ENCODE data around the gene SORCS3. TPM values are rescaled to one million over a fixed set of nuclear protein-coding genes. Genes with fewer than 3 reads are reported as not detected.

Gene SORCS3
- polyA plus RNA-seq, 3 donors = not detected

GRCh38 chr10:105026566-105026965 is 385.5 kb downstream of the SORCS3 start:
- no peaks in the 10 kb centered on the region for H3K79me2 ChIP-seq (ENCODE audit: insufficient read depth, low read length)
- no peak overlapping the region for H3K9ac ChIP-seq (ENCODE audit: insufficient read depth, low read length, poor library complexity, severe bottlenecking)
- no peaks in the 10 kb centered on the region for H3K9me3 ChIP-seq (replicated peaks in 1 of 2; ENCODE audit: control insufficient read depth in 1 of 2, insufficient read depth in 1 of 2, low read length in 2 of 2)
- intact Hi-C loops (cut with micrococcal nuclease) = no loop called here
- Mint-ChIP-seq H3K27ac (no peak overlapping the region), H3K4me1 (no peaks in the 10 kb centered on the region), H3K9me3 (peaks cover 0 to 4% (median 0%) of the 10 kb centered on the region in 7 donors), H3K27me3 (ENCODE audit: low read depth in 3 of 3) (peaks cover 0 to 5% (median 3%) of the 10 kb centered on the region in 3 donors), H3K36me3 (no peaks in the 10 kb centered on the region), H3K4me3 (no peak overlapping the region)
- 100% methylated on average over 1 of the region's 5 CpGs for WGBS (ENCODE audit: insufficient coverage)
- TF ChIP-seq, protein P1, sequence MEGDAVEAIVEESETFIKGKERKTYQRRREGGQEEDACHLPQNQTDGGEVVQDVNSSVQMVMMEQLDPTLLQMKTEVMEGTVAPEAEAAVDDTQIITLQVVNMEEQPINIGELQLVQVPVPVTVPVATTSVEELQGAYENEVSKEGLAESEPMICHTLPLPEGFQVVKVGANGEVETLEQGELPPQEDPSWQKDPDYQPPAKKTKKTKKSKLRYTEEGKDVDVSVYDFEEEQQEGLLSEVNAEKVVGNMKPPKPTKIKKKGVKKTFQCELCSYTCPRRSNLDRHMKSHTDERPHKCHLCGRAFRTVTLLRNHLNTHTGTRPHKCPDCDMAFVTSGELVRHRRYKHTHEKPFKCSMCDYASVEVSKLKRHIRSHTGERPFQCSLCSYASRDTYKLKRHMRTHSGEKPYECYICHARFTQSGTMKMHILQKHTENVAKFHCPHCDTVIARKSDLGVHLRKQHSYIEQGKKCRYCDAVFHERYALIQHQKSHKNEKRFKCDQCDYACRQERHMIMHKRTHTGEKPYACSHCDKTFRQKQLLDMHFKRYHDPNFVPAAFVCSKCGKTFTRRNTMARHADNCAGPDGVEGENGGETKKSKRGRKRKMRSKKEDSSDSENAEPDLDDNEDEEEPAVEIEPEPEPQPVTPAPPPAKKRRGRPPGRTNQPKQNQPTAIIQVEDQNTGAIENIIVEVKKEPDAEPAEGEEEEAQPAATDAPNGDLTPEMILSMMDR (IDR thresholded peaks at IDR 0.05) = no peak
- no peak overlapping the region for H3K4me2 ChIP-seq (replicated peaks; ENCODE audit: extremely low read depth, low read length, poor library complexity, severe bottlenecking)
- H4K20me1 ChIP-seq (ENCODE audit: insufficient read depth, low read length) = no peaks in the 10 kb centered on the region
- no peak overlapping the region for H3K4me3 ChIP-seq (replicated peaks in 1 of 3; ENCODE audit: low read depth in 2 of 3, low read length in 3 of 3)
- no peaks in the 10 kb centered on the region for H3K27me3 ChIP-seq (ENCODE audit: control insufficient read depth in 2 of 2, insufficient read depth in 2 of 2, low read length in 2 of 2)
- DNase-seq = no peak
- H2AFZ ChIP-seq (ENCODE audit: insufficient read depth, low read depth, low read length, poor library complexity, severe bottlenecking) = no peak overlapping the region
- no peaks in the 10 kb centered on the region for H3K4me1 ChIP-seq (ENCODE audit: control insufficient read depth in 1 of 2, insufficient read depth in 2 of 2, low read length in 2 of 2)
- no peak overlapping the region for H3K27ac ChIP-seq (ENCODE audit: low read depth in 1 of 2, low read length in 2 of 2)
- H3K36me3 ChIP-seq (replicated peaks in 1 of 2; ENCODE audit: control insufficient read depth in 1 of 2, insufficient read depth in 2 of 2, low read length in 2 of 2) = no peaks in the 10 kb centered on the region

DNA sequence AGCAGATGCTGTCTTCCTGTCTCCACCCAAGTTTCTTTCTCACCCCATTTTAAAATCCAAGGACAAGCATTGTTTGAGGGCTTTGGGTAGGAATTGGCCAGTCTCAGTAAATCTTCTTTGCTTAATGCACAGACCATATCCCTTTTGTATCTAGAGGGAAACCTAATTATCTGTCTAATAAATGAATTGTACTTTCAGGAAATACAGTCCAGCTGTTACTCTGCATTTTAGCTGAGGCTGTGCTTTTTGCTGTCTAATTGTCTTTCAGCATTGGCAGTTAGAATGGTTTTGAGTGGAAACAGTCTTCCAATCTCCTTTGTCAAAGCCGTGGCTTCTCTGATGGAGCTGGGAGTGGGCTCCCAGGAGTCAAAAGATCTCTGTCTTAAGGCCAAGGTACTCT is 388.2 kb downstream of the SORCS3 start:
- Histone ChIP-seq H3K4me3 (replicated peaks in 1 of 3; ENCODE audit: low read depth in 2 of 3, low read length in 3 of 3) (no peak overlapping the region), H3K4me1 (ENCODE audit: control insufficient read depth in 1 of 2, insufficient read depth in 2 of 2, low read length in 2 of 2) (no peaks in the 10 kb centered on the region), H3K79me2 (ENCODE audit: insufficient read depth, low read length) (no peaks in the 10 kb centered on the region), H3K27ac (ENCODE audit: low read depth in 1 of 2, low read length in 2 of 2) (no peak overlapping the region), H2AFZ (ENCODE audit: insufficient read depth, low read depth, low read length, poor library complexity, severe bottlenecking) (no peak overlapping the region), H4K20me1 (ENCODE audit: insufficient read depth, low read length) (no peaks in the 10 kb centered on the region), H3K4me2 (replicated peaks; ENCODE audit: extremely low read depth, low read length, poor library complexity, severe bottlenecking) (no peak overlapping the region), H3K27me3 (ENCODE audit: control insufficient read depth in 2 of 2, insufficient read depth in 2 of 2, low read length in 2 of 2) (no peaks in the 10 kb centered on the region), H3K9me3 (replicated peaks in 1 of 2; ENCODE audit: control insufficient read depth in 1 of 2, insufficient read depth in 1 of 2, low read length in 2 of 2) (no peaks in the 10 kb centered on the region), H3K36me3 (replicated peaks in 1 of 2; ENCODE audit: control insufficient read depth in 1 of 2, insufficient read depth in 2 of 2, low read length in 2 of 2) (no peaks in the 10 kb centered on the region), H3K9ac (ENCODE audit: insufficient read depth, low read length, poor library complexity, severe bottlenecking) (no peak overlapping the region)
- Mint-ChIP-seq H3K4me3 (no peak overlapping the region), H3K36me3 (no peaks in the 10 kb centered on the region), H3K27me3 (ENCODE audit: low read depth in 3 of 3) (peaks cover 0 to 8% (median 3%) of the 10 kb centered on the region in 3 donors), H3K4me1 (no peaks in the 10 kb centered on the region), H3K27ac (no peak overlapping the region), H3K9me3 (peaks cover 0 to 5% (median 0%) of the 10 kb centered on the region in 7 donors)
- TF ChIP-seq, protein P1 (IDR thresholded peaks at IDR 0.05) = no peak
- no CpG with 5 or more reads among the region's 1 CpG for WGBS (ENCODE audit: insufficient coverage)
- DNase-seq = no peak
- intact Hi-C loops (cut with micrococcal nuclease) = no loop called here
